ENCODE measurements around the gene GPC1.

GPC1 gene

DNA sequence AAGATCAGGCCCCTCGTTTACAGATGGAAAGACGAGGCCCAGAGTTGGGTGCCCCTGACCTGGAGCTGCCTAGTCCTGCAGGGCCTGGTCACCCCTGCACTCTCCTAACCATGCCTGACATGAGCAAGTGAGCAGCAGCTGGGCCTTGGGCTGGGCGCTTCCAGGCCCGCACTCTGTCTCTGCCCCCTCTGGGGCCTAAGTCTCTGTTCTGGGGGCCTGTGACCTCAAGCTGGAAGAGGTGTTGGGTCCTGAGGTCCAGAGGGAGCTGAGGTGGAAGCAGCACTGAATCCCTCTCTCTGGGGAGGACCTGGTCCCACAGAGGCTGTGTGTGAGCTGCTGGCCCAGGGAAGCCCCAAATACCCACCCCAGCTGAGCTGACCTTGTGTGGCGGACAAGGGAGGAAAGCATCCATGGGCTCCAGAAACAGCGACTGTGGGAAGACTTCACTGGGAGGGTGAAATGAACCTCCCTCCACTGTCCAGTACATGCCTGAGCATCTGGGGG is 46.1 kb upstream of the GPC1 start:
- no peak overlapping the region for H3K4me3 Mint-ChIP-seq
- peak; percentile 1 for DNase-seq
- H3K36me3 Mint-ChIP-seq (ENCODE audit: low read depth): no peaks in the 10 kb centered on the region
- no peak overlapping the region for H3K27ac Mint-ChIP-seq
- H3K9me3 Mint-ChIP-seq: no peaks in the 10 kb centered on the region
- H3K4me1 Mint-ChIP-seq: peaks cover 21% of the 10 kb centered on the region
- H3K27me3 Mint-ChIP-seq (ENCODE audit: low read depth, poor library complexity): peaks cover 6% of the 10 kb centered on the region
- TF ChIP-seq, protein P1, sequence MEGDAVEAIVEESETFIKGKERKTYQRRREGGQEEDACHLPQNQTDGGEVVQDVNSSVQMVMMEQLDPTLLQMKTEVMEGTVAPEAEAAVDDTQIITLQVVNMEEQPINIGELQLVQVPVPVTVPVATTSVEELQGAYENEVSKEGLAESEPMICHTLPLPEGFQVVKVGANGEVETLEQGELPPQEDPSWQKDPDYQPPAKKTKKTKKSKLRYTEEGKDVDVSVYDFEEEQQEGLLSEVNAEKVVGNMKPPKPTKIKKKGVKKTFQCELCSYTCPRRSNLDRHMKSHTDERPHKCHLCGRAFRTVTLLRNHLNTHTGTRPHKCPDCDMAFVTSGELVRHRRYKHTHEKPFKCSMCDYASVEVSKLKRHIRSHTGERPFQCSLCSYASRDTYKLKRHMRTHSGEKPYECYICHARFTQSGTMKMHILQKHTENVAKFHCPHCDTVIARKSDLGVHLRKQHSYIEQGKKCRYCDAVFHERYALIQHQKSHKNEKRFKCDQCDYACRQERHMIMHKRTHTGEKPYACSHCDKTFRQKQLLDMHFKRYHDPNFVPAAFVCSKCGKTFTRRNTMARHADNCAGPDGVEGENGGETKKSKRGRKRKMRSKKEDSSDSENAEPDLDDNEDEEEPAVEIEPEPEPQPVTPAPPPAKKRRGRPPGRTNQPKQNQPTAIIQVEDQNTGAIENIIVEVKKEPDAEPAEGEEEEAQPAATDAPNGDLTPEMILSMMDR (IDR thresholded peaks at IDR 0.05): no peak

DNA sequence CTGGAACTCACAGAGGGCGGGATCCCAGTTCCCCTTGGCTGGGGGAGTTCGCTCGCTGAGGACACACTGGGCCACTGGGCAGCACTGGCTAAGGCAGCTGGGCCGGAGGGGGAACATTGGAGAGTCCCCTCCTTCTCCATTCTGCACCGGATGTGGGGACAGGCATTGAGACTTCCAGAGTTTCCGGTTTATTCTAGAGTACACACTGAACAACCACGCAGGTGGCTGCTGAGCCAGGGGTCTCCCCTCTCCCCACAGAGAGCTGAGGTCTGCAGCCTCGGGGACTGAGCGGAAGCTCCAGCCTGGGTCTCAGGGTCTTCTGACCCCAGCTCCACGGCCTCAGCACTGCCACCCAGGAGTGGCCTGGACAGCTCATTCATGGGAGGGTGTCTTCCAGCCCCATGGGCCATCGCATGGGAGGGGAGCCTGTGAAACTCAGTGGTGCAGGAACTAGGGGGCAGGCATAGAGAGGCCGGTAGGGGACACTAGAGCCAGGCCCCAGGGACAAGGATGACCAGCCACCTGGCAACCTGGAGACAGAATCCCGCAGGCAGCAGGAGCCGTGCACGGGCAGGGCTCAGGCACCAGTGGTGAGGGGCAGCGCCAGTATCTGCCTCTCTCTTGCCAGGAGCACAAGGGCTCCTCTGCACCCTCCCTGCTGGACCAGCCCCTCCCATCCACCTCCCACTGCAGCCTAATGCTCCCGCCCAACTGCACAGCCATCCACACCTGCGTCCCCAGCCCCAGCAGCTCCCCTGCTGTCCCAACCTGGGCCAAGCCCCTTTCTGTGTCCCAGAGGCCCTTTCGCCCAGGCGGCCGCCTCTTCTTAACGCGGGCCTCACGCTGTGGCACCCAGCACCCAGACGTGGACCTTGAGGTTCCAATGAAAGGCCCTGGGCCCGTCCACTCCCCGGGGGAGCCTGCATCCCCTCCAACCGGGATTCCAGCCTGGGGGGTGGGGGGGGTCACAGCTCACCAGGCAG is 45.1 kb upstream of the GPC1 start:
- TF ChIP-seq, protein P1 (IDR thresholded peaks at IDR 0.05): no peak
- no peaks in the 10 kb centered on the region for H3K9me3 Mint-ChIP-seq
- H3K27me3 Mint-ChIP-seq (ENCODE audit: low read depth, poor library complexity): peaks cover 6% of the 10 kb centered on the region
- peak; percentile 8 for DNase-seq
- peaks cover 21% of the 10 kb centered on the region for H3K4me1 Mint-ChIP-seq
- H3K36me3 Mint-ChIP-seq (ENCODE audit: low read depth): no peaks in the 10 kb centered on the region
- H3K4me3 Mint-ChIP-seq: no peak overlapping the region
- H3K27ac Mint-ChIP-seq: no peak overlapping the region

DNA sequence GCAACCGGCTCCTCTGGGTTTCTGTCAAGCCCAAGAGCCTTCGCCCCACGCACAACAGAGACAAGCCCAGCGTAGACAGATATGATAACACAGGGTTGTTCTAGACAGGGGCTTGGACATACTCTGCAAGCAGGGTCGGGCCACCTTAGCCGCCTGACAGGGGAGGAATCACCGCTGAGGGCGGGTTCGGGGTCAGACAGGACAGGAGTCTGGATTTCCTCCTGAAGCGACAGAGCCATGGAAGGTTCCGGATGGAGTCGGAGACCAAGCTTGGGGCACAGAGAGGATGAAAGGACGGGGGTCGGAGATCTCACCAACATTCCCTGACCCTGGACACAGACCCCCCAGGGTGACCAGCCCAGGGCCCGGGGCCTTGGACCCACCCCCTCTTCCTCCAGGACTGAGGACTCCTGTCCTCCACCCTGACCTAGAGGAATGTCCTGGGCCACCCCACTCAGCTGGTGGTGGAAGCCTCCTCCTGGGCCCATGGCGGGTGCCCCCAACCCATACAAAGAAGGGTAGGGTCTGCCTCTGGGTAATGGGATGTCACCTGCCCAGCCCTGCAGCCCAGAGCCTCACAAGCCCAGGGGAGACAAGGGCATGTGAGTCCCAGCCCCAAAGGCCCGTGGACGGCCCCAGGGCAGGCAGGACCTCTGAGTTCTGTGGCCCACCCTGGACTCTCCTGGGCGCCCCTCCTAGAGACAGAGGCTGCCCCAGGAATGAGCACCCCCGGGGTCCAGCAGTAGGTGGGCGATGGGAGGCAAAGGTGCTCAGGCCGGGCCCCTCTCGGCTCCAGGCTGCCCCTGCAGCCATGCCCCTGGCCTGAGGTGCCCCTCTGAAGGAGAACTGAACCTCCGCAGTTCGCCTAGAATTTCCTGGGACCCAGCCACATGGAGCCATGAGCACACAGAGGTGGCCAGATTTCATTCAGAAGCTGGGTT is 44.1 kb upstream of the GPC1 start:
- Mint-ChIP-seq H3K4me3 (no peak overlapping the region), H3K27ac (no peak overlapping the region), H3K9me3 (no peaks in the 10 kb centered on the region), H3K4me1 (peaks cover 21% of the 10 kb centered on the region), H3K36me3 (ENCODE audit: low read depth) (no peaks in the 10 kb centered on the region), H3K27me3 (ENCODE audit: low read depth, poor library complexity) (peaks cover 2% of the 10 kb centered on the region)
- DNase-seq: peak; percentile 2
- TF ChIP-seq, protein P1 (IDR thresholded peaks at IDR 0.05): no peak

DNA sequence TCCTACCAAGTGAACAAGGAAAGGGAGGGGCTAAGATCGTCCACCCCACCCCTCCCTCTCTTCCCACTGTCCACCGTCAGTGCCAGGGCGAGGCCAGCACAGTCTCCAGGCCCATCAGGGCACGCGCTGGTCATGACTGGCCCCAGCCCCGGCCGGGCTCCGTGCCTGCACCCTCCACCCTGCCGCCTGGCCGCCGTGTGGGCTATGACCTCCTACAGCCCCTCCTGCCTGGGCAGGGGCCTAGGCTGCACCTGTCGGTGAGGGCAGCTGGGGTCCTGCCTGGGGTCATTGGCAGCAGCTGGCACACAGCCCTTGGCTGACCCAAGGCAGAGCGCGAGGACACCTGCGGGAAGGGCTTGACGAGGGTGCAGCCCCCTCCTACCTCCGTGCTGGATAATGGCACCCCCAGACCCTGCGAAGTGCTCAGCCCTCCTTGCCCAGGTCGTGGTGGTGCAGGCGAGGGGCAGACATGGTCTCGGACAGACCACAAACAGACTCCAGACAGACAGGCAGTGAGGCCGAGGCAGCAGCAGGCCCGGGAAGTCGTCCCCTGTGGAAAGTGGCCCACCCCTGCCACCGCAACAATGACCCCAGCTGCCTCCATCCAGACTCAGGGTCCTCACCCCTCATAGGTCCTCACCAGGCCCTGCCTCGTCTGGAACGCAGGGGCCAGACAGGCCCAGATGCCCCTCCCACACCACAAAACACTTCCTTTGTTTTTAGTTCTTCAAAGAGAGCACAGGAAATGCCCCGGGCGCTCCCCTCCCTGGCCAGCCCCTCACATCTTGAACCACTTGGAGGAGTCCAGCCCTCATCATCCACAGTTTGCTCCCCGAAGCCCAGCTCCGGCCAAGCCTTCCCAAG is 43.1 kb upstream of the GPC1 start:
- TF ChIP-seq, protein P1 (IDR thresholded peaks at IDR 0.05): no peak
- Mint-ChIP-seq H3K4me3 (no peak overlapping the region), H3K4me1 (peaks cover 19% of the 10 kb centered on the region), H3K27me3 (ENCODE audit: low read depth, poor library complexity) (no peaks in the 10 kb centered on the region), H3K27ac (no peak overlapping the region), H3K36me3 (ENCODE audit: low read depth) (no peaks in the 10 kb centered on the region), H3K9me3 (no peaks in the 10 kb centered on the region)
- peak; percentile 15 for DNase-seq
